Cortex of kidney (tissue), 1 donor: ENCODE results near the gene CERS6.
"Not testable (repeated sequence)": the region's sequence is repeated elsewhere in the genome, so short reads cannot be mapped to it uniquely, and the experiment has no call there.

Experiments used
- DNase-seq: peaks from one replicate; lab custom pipeline; 2025; lab: John Stamatoyannopoulos, UW

CERS6 gene

GRCh38 chr2:168468354-168468753 is 12.3 kb downstream of the CERS6 start:
- no peak for DNase-seq

GRCh38 chr2:168469281-168469988 is 13.4 kb downstream of the CERS6 start:
- no peak for DNase-seq

GRCh38 chr2:168470320-168471162 is 14.5 kb downstream of the CERS6 start:
- no peak for DNase-seq

- no peak for DNase-seq
These were observed 15.0 kb downstream of the CERS6 start for GRCh38 chr2:168471163-168471475.

- DNase-seq = no peak
These were observed 19.6 kb downstream of the CERS6 start for GRCh38 chr2:168475636-168476035.

- no peak for DNase-seq
These were observed 22.1 kb downstream of the CERS6 start for GRCh38 chr2:168478206-168478605.

GRCh38 chr2:168480356-168480755 is 24.3 kb downstream of the CERS6 start:
- no peak for DNase-seq

GRCh38 chr2:168480825-168481585 is 24.9 kb downstream of the CERS6 start:
- no peak for DNase-seq

- DNase-seq = no peak
These were observed 26.2 kb downstream of the CERS6 start for GRCh38 chr2:168482269-168482668.

GRCh38 chr2:168482952-168483831 is 27.1 kb downstream of the CERS6 start:
- no peak for DNase-seq

GRCh38 chr2:168486477-168486876 is 30.4 kb downstream of the CERS6 start:
- DNase-seq = no peak

- DNase-seq = no peak
These were observed 34.2 kb downstream of the CERS6 start for GRCh38 chr2:168490015-168490874.

- no peak for DNase-seq
These were observed 35.0 kb downstream of the CERS6 start for GRCh38 chr2:168490946-168491605.

GRCh38 chr2:168491728-168492127 is 35.7 kb downstream of the CERS6 start:
- DNase-seq = not testable (repeated sequence)

GRCh38 chr2:168493219-168493618 is 37.1 kb downstream of the CERS6 start:
- not testable (repeated sequence) for DNase-seq

- no peak for DNase-seq
These were observed 38.2 kb downstream of the CERS6 start for GRCh38 chr2:168494190-168494711.

- no peak for DNase-seq
These were observed 39.5 kb downstream of the CERS6 start for GRCh38 chr2:168495524-168495923.

GRCh38 chr2:168496906-168497305 is 40.8 kb downstream of the CERS6 start:
- no peak for DNase-seq

GRCh38 chr2:168499500-168499899 is 43.4 kb downstream of the CERS6 start:
- DNase-seq = no peak

GRCh38 chr2:168500516-168500915 is 44.4 kb downstream of the CERS6 start:
- no peak for DNase-seq
